Neural progenitor cell (in vitro differentiated cells): ENCODE data around the gene AFF3.

ENCODE experiments used
- CTCF ChIP-seq: fragments of 200-600 bp; sonication (generic); IDR thresholded peaks from 2 replicates; pipeline ENCODE4 v1.5.1; 2017; ENCODE audit warnings: antibody characterized with exemption, mild to moderate bottlenecking
- EZH2 ChIP-seq: fragments of 200-600 bp; sonication (generic); IDR thresholded peaks from 2 replicates; pipeline ENCODE4 v1.6.1; 2017; ENCODE audit warnings: antibody characterized with exemption, mild to moderate bottlenecking, moderate library complexity
- EZH2phosphoT487 ChIP-seq: fragments of 200-600 bp; sonication (generic); IDR thresholded peaks from 2 replicates; pipeline ENCODE4 v1.6.1; 2017; ENCODE audit warnings: antibody characterized with exemption

- TF ChIP-seq CTCF, result no peak
- no peak for TF ChIP-seq EZH2
- TF ChIP-seq EZH2phosphoT487, result no peak
Observed at GRCh38 chr2:99803846-99804245, 338.5 kb downstream of the AFF3 start.
